GM03348 (cell line): Measurements from ENCODE around the gene SLC8A2.

Experiments
- DNase-seq: peaks from one replicate; pipeline ENCODE4 v3.0.0; 2012; ENCODE audit warnings: low spot score

The SLC8A2 gene

GRCh38 chr19:47503130-47503825 is 31.6 kb upstream of the SLC8A2 start:
- no peak for DNase-seq

GRCh38 chr19:47499863-47500830 is 28.5 kb upstream of the SLC8A2 start:
- no peak for DNase-seq

GRCh38 chr19:47499371-47499770 is 27.7 kb upstream of the SLC8A2 start:
- DNase-seq, result no peak

GRCh38 chr19:47498561-47498960 is 26.9 kb upstream of the SLC8A2 start:
- no peak for DNase-seq

GRCh38 chr19:47497821-47498520 is 26.3 kb upstream of the SLC8A2 start:
- DNase-seq, result no peak

GRCh38 chr19:47497050-47497766 is 25.5 kb upstream of the SLC8A2 start:
- DNase-seq, result no peak

- no peak for DNase-seq
Observed at GRCh38 chr19:47495478-47496372, 24.0 kb upstream of the SLC8A2 start.

- DNase-seq, result no peak
Observed at GRCh38 chr19:47494729-47495128, 23.0 kb upstream of the SLC8A2 start.

GRCh38 chr19:47494211-47494547 is 22.5 kb upstream of the SLC8A2 start:
- no peak for DNase-seq

GRCh38 chr19:47493378-47494210 is 21.9 kb upstream of the SLC8A2 start:
- no peak for DNase-seq

- no peak for DNase-seq
Observed at GRCh38 chr19:47492571-47493377, 21.1 kb upstream of the SLC8A2 start.

- DNase-seq, result no peak
Observed at GRCh38 chr19:47492137-47492533, 20.4 kb upstream of the SLC8A2 start.

- DNase-seq, result no peak
Observed at GRCh38 chr19:47491358-47492136, 19.9 kb upstream of the SLC8A2 start.

- DNase-seq, result no peak
Observed at GRCh38 chr19:47490847-47491246, 19.2 kb upstream of the SLC8A2 start.

GRCh38 chr19:47490031-47490430 is 18.3 kb upstream of the SLC8A2 start:
- DNase-seq, result no peak

- no peak for DNase-seq
Observed at GRCh38 chr19:47489072-47489914, 17.6 kb upstream of the SLC8A2 start.
